ENCODE measurements around the gene COL11A2.
"Not testable (repeated sequence)": the region's sequence is repeated elsewhere in the genome, so short reads cannot be mapped to it uniquely, and the experiment has no call there.

COL11A2 gene

DNA sequence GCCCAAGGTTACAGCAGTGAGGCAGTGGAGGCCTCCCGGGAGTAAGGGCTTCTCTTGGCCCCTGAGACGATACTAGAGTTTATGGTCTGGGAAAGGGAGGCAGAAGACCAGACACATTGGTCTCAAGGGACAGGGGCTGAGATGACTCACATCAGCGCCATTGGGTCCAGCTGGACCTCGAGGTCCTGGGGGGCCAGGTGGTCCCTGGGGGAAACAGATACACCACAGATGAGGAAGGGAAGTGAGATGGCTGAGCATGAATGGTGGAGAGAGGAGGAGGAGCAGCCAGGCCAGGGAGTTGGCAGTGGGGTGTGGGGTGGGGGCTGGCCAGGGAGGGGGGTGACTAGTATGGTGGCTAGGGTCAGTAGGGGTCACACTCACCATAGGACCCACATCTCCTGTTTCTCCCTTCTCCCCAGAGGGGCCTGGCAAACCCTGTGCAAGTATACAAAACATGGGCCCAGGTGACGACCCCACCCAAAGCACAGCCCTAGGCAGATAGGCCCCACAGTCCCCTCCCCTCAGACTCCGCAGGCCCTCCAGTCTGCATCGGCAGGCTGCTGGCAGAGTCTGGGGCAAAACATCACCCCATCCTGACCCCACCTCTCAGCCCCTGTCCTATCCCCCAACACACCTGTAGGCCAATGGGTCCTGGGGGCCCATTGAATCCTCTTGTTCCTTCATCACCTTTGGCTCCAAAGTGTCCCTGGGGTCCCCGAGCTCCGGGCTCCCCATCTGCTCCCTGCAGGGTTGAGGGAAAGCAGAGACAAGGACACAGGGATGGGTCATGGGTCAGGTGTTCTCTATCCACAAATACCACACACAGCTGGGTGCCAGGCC lies 21.9 kb downstream of the COL11A2 start:
- DNase-seq: no peak

DNA sequence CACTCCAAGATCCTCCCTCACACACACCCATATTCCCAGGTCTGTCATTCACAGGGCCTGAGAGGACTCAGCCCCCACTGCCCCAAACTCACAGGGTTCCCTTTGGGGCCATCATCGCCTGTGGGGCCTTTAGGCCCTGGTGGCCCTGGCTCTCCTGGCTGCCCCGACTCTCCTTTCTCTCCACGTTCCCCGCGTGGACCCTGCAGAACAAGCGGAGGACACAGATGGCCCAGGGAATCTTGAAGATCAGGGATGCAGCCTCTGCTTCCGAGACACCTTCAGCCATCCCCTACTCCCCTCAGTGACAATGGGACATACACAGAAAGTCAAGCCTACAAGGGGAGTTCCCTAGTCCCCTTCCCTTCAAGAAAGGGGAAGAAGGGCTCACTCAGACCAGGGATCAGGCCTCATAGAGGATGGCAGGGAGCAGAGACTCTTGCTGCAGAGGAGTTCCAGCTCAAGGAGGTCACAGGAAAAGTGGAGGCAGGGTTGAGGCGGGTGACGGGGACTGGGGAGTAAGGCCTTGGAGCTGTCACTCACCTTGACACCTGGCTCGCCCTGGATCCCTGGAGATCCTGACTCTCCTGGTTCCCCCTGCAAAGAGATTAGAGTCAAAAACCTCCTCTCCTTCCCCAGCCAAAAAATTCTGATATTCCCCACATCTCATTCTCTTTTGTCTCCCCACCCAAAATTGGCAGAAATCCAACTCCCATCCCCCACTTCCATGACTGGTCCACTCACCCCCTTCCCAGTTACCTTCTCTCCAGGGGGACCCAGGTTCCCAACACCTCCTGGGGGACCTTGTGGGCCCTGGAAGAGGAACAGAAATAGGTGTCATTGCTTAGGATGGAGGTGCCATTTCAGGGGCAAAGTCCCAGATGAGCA lies 22.7 kb downstream of the COL11A2 start:
- DNase-seq: no peak

DNA sequence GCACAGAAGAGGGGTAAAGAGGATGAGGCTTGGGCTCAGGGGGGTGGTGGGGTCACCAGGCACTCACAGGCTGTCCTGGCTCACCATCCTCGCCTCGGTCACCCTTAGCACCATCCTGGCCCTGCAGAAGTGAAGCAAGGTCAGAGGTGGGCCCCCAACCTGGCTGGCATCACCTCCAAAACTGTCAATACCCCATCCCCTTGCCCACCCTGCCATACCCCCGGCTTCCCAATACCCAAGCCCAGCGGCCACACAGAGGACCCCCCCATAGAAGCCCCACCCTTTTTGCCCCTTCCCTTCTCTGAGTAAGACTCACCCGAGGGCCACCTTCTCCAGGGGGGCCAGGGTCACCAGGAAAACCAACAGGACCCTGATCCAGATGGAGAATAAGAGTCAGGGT lies 23.6 kb downstream of the COL11A2 start:
- no peak for DNase-seq

DNA sequence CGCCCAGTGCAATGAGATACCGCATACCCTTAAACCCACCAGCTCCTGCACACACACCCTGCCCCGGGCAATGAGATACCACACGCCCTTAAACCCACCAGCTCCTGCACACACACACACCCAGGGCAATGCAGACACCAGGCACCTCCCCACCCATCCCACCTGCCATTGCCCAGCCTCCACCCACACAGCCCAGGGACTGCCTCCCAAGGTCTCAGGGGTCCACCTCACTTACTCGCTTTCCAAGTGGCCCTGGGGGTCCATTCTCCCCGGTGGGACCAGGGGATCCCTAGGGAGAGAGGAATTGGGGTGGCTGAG lies 24.0 kb downstream of the COL11A2 start:
- no peak for DNase-seq

DNA sequence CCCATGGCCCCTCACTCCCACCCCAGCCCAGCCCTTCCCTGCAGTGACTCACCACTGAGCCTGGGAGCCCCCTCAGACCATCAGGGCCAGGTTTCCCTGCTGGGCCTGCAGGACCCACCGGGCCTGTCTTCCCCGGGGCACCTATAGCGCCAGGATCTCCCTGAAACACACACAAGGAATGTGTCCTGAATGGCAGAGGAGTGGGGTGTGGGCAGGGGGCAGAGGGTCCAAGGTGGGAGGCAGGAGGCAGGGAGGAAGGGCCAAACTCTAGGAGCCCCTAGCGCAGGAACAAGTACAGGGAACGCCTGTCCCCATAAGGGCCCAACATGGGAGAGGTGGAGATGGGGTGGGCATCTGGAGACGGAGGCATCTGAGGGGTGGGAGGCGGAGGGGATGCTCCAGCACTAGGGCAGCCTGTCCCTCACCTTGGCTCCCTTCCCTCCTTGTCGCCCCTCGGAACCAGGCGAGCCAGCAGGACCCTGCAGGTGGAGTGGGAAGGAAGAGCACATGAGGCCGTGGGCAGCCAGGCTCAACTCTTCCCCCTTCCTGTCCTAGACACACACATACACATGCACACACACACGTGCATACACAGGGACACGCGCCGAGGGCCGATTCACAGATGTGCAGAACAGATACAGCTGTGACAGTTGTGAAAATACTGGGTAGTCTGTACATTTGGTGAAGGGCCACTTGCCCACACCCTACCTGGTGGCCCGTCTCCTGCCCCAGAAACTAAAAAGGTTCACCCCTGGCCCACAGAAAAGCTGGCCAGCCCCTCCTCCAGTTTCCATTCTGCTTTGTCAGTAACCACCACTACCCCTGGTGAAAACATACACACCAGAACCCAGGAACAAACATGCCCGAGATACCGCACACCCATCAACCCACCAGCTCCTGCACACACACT lies 24.6 kb downstream of the COL11A2 start:
- DNase-seq: no peak

DNA sequence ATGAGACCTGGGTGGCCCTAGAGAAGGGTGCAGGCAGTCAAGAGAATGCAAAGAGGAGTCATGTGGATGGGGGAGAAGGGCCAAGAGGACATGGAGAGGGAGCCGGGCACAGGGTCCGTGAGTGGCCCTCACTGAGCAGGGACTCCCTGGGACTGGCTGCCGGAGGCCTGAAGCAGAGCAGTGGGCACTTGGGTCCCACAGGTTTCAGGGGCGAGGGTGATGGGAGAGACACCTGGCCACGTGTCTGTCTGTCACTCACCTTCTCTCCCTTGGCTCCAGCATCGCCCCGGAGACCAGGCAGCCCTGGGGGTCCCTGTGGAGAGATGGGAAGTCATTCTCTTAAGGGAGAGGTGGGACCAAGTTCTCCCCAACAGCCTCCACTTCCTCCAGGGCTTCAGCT lies 25.5 kb downstream of the COL11A2 start:
- DNase-seq: no peak

DNA sequence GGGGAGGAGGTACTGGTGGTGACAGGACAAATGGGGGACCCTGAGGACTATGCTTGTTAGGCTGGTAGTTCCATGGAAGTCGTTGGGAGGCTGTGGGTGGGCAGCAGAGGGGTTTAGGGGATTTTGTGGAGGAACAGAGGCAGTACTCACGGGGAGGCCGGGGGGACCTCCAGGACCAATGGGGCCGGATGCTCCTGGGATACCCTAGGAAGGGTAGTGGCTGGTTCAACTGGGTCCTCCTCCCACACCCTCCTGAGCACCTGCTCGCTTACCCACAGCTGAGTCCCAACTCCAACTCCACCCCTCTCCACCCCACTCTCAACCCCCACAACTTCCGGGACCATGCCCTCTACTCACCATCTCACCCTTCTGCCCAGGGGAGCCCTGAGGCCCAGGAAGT lies 25.9 kb downstream of the COL11A2 start:
- DNase-seq: no peak

DNA sequence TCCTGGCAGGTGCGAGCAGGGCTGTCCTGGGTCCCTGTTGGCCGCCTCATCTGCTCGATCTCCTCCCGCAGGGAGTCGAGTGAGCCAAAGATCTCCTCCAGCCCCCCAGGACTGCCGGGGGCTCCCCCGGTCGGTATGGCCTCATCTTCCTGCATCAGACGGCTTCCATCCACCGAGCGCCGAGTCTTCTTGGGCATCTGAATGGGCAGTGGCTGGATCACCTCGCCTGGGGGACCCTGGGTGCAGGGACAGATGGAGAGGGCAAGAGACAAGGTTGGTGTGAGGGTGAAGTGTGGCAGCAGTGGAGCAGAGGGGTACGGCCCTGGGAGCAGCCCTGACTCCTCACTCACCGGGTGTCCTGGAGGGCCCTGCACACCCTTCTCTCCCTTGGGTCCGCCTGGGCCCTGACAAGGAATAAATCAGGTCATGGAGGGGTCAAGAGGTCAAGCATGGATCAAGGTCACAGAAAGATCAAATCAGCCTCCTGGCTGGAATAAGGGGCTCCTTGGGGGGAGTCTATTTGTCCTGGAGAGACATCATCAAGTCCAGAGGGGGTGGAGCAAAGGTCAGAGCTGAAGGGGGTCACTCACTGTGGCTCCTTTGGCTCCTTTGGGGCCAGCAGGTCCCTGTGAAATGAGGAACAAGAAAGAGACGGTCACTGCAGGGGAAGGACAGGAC lies 26.5 kb downstream of the COL11A2 start:
- DNase-seq: no peak

DNA sequence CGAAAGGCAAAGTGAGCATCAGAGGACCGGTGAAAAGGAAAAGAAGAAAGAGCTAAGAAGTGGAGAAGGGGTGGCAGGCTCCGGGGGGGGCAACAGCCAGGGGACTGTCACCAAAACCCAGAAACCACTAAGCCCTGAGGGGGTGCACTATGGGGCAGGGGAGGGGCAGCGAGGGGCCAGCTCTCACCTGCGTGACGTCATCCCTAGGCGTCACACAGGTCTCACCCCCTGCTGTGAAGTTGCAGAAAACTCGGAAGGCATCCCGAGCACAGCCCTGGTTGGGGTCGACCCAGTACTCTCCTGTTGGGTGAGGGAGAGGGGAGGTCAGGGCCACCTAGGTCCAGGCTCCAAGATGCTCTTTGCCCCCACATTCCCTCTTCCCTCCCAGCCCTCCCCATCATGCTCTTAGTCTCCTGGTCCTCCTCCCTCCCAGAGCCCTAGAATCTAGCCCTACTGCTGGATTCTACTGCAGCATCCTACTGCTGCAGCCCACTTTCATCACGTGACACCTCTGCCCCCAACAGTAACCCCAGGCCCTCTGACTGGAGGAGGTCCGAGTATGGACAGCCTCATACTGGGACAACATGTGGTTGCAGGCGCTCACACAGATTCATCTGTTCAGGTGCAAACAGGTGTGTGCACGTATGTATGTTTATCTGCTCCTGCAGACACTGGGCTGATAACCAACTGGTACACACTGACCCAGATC lies 27.4 kb downstream of the COL11A2 start:
- DNase-seq: no peak

DNA sequence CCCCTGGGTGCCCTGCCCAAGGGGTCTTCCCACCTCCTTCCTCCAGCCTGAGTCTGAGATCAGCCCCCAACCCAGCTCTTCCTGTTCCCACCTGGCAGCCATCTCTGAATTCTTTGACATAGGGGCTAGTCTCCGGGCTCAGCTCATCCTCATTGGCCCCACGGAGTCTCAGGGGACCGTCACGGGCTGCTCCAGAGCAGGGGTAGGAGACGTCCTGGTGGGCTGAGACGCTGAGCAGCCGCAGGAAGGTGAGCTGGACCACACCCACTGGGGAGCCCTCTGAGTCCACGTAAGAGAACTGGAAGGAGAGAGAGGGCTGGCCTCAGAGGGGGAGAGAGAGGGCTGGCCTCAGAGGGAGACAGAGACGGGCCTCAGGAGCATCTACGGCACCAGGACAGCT lies 28.1 kb downstream of the COL11A2 start:
- DNase-seq: no peak

DNA sequence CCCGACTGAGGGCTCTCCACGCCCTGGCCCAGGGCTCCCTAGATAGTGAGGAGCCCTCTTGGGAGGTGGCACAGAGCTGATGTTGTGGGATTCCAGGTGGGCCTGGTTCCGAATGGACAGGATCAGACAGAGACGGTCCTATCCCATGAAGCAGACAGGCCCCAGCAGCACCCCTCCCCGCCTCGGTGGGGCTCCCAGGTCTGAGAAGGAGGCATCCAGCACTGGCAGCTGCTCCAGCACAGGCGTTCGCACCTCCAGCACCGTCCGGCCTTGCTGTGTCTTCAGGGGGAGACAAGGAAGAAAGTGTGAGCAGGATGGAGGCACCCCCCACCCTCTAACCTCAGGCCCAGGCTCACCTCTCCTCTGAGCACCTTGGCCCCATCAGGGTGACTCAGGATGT lies 28.7 kb downstream of the COL11A2 start:
- DNase-seq: no peak

DNA sequence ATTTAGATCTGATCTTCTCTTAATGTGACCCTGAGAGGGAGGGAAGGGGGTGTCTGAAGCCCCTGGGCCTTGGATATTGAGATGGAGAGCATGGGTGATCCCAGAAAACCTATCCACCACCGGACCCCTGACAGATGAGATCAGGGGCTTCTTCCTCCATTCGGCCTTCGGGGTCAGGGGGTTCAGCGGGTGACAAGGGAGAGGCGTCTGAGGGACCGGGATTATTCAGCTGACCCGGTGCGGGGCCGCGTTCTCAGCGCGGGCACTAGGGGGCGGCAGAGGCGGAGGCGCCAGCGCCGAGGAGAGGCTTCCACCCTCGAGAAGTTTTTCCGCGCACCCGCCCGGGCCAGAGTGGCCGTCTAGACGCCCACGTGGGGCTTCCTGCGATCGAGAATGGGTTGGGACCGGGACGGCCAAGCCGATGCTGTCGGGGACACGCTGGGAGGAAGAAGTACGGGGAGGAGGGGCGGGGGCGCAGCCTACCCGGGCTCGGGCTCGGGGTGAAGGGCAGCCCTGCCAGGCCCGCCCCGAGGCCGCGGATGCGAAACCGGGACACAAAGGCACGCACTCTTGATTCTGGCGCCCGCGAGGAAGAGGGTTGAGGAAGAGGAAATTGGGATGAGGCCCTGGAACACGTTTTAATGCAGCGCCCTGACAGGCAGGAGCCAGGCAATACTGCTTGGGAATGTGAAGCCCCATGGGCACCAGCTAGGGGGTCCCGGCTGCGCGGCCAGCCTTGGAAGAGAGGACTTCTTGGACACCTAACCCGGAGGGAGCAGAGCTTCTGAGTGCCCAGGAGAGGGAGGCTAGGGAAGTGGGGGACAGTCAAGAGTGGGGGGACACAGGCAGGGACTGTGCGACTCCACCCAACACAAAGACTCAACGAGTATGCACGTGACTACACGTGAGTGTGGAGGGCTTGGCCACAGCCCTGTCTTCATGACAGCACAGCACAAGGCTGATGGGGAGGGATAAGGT lies 30.6 kb downstream of the COL11A2 start:
- DNase-seq: no peak

DNA sequence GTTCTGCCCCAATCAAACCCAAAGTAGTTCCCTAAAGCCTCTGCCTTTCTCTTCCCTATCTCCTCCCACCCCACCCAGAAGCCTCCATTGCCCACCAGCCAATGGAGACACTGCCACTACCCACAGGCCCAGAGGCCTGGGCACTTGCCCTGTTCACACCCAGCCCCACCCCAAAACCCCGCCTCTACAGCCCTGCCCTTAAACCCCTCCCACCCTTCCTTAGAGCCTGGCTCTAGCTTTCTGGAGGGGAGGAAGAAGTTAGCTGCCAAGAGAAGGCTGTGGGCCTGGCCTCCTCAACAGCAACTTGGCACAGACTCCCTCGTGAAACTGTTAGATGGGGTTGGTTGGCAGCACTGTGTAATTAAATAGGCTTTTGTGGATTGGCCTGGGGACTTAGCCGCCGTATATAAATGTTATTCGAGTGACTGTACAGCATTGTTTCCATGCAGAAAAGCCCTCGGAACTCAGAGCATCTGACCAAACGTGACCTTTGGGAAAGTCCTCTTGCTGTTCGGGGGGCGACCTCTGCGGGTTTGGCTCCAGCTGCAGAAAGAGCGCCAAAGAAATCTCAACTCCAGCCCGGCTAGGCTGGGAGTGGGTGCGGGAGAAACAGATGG lies 31.4 kb downstream of the COL11A2 start:
- DNase-seq: no peak

DNA sequence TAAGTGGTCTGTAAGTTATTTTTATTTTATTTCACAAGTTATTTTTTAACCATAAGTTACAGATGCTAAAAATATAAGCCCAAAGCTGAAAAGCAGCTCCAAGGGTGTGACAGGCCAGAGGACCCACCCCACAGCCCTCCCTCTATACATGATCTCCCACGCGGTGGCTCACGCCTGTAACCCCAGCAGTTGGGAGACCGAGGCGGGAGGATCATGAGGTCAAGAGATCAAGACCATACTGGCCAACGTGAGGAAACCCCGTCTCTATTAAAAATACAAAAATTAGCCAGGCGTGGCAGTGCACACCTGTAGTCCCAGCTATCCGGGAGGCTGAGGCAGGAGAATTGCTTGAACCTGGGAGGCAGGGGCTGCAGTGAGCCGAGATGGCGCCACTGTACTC lies 32.2 kb downstream of the COL11A2 start:
- DNase-seq: no peak

DNA sequence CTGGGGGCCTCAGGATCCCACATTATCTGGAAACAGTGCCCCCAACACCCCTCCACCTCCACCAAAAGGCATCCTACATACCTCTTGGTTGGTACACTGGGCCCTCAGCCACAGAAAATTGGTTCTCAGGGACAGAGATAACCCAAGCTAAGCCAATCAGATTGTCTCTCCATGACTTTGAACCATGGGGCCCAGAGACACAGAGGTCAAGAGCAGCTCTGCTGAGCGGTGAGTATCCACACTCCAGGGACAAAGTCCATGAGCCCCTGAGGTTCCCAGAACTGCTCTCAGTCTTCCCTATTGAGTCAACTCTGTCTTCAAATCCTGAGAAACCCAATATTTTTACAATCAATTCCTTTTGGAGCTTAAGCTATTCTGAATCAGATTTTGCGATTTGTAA lies 35.3 kb downstream of the COL11A2 start:
- DNase-seq: no peak

DNA sequence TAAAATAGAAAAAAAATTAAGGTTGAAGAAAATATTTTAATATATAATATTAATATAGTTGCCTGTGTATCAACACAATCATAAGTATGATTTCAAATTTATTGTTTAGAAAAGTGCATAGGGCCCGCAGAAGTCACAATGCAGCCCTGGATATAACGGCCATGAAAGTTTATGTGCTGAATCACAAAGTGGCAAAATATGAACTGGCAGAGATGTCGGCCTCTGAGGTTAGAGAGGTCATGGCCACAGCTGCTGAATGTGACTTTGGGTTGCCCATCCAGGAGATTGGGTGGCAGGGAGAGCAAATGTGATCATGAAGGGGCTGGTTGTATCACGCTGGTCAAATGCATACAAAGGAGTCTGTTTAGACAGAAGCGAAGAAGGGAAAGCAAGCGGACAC lies 35.7 kb downstream of the COL11A2 start:
- DNase-seq: no peak

DNA sequence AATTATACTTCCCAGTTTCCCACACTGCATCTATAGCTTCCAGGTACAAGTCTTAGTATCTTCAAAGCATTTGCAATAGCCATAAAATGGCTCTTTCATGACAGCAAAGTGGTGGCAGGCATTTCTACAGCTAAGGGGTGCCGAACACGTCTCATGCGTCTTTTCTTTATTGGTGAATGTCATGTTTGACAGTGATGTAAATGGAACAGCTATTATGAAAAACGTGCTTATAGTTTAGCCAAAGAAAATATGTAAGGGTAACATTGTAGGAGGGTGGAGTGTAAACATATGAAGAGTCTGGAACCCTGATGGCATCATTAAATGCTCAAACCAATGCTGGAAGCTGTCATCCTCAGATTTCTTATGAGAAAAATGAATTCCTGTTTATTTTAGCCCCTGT lies 37.9 kb downstream of the COL11A2 start:
- DNase-seq: no peak

DNA sequence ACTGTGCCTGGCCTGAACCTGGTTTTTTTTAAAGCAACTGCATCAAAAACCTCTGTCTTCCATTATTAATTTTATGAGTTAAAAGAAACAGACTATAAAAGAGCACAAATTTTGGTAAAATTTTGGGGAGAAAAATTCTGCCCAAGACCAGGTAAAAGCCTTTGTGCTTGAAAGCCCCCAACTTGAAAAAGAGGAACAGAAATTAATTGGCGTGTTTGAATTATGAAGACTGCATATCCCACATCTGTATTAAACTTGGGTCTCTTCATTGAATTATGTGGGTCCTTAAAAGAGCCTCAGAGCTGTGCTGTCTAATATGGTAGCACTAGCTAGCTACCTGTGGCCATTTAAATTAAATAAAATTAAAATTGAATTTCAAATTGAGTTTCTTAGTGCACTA lies 41.2 kb downstream of the COL11A2 start:
- no peak for DNase-seq

DNA sequence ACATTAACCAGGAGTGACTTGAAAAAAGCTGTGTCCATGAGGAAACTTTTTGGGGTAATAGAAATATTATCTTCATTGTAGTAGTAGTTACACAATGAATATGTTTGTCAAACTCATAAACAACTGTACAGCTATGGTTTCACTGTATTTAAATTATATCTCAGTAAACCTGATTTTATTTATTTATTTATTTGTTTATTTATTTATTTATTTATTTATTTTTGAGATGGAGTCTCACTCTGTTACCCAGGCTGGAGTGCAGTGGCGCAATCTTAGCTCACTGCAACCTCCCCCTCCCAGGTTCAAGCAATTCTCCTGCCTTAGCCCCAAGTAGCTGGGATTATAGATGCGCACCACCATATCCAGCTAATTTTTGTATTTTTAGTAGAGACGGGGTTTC lies 41.7 kb downstream of the COL11A2 start:
- not testable (repeated sequence) for DNase-seq
